Fibroblast of gingiva (primary cell): ENCODE results near the gene APOBEC2.

Experiments used
- DNase-seq: peaks from one replicate; pipeline ENCODE4 v3.0.0-alpha.2; 2011; ENCODE audit warnings: low read depth

The APOBEC2 gene

GRCh38 chr6:41037107-41037900 is 15.7 kb upstream of the APOBEC2 start:
- DNase-seq: no peak

GRCh38 chr6:41038205-41038604 is 14.8 kb upstream of the APOBEC2 start:
- no peak for DNase-seq

GRCh38 chr6:41039060-41039998 is 13.7 kb upstream of the APOBEC2 start, which contains the start of gene UNC5CL:
TSS of gene UNC5CL (minus strand) at chr6:41039221. CDS start at chr6:41035074, 4,147 bp downstream.
- DNase-seq: no peak

- DNase-seq: no peak
Observed at GRCh38 chr6:41040101-41040939, 12.7 kb upstream of the APOBEC2 start.

GRCh38 chr6:41040940-41041536 is 12.0 kb upstream of the APOBEC2 start:
- DNase-seq: no peak

DNA sequence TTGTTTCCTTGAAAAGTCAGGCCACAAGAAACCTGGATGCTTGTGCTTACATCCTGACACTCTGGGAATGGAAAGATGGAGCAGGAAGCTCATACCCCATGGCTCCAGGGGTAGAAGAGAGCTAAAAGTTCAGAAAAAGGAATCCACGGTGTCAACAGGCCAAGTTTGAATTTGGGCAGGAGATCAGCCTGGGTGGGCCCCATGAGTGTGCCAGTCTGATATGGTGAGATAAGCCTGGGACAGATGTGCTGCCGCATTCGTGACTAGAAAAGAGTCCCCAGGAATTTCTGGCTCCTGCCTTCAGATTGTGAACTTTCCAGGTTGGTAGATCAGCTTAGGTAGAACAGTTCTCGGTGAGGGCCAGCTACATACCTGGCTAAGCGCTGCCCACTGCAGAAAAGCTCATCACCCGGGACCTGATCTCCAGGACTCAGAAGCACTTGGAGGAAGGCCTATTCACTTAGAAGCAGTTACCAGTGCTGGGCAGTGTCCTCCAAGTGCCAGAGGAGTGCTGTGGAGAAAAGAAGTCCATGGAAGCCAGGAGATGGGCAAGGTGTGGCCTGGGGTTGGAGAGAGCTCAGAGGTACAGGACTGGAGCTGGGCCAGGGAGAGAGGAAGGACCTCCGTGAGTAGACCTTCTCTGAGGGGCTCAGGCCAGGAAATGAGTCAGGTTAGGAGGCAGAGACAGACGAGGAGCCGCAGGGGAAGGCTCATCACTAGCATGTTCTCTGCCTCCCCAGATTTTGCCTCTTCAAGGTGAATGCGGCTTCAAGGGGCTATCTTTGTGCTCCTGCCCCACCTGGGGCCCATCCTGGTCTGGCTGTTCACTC is 10.6 kb upstream of the APOBEC2 start, which contains the start of gene TSPO2:
TSPO2 (plus strand) TSS at position 242 of the 830 bp plus-strand sequence; CDS start at position 761, 519 bp downstream.
- DNase-seq: no peak

GRCh38 chr6:41043151-41043550 is 9.9 kb upstream of the APOBEC2 start:
- DNase-seq: no peak

DNA sequence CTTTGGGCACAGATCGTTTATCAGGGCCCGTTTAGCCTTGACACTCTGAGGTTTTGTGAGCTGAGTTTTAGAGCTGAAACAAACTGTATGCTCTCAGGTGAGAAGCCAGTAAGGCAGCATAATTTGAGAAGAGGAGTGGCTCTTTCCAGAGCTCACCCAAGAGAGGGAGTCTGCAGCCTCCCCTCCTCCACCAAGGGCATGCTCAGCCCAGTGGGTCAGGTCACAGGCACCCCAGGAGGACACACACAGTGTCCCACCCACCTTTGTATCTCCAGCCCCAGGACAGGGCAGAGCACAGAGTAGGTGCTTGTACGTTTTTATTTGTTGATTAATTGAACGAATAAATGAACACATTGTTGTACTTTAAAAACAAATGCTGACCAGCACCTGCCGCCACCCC is 7.3 kb upstream of the APOBEC2 start:
- DNase-seq: no peak

DNA sequence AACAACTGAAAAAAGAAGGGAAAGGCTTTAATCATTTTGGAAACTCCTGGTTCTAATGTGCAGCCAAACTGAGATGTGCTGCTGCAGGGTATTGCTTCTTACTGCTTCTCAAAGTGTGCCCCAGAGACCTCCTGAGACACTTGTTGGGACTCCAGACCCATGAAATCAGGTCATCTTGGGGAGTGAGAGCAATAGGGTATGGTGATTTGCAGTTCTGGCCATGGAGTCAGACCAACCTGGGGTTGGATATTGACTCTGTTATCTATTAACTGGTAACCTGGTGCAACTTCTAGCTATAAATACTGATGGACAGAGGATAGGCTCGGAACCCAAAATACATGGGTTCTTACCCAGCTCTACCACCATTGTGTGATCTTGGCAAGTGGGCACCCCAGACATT is 6.9 kb upstream of the APOBEC2 start:
- DNase-seq: no peak

GRCh38 chr6:41047306-41047705 is 5.7 kb upstream of the APOBEC2 start:
- no peak for DNase-seq

DNA sequence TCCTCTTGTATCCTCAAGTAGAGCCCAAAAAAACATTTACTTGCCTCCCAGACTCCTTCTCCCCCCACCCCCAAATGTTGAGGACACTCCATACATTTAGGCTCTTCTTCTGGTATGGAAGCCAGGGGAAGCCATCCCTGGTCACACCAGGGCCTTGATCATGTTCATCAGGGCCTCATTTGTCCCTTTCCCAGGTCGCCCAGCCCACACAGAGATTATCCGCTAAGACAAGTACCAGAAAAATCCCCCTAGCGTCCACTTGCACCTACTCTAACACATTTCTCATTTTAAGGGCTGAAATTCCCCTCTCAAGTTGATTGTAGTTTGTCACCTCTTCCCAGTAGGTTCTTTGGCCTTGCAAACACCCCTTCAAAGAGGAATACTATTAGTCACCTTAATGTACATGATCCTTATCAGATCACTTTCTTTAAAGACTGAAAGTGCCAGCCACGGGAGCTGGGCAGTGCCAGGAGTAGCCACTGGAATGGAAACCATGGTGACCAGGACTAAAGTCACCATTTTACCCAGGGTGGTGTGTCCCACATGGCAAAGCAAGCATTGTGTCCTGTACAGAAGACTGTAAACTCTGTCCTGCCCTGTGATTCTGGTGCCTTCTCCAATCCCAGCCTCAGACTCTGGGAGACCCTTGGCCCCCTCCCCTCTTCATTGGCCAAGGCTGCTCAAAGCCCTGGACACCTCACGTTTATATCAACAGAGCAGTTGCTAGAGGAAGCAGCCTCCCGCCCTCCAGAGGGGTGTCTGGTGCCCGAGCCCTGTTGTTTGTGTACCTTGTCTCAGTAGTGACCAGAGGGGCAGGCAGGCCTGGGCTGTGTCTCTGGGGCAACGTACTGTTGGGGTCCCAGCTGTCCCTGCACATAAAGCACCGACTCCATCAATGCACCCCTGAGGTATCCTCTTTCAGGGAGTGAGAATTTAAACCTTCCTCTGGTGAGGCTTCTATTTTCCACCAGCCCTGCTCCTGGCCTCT is 5.0 kb upstream of the APOBEC2 start:
- DNase-seq: no peak

DNA sequence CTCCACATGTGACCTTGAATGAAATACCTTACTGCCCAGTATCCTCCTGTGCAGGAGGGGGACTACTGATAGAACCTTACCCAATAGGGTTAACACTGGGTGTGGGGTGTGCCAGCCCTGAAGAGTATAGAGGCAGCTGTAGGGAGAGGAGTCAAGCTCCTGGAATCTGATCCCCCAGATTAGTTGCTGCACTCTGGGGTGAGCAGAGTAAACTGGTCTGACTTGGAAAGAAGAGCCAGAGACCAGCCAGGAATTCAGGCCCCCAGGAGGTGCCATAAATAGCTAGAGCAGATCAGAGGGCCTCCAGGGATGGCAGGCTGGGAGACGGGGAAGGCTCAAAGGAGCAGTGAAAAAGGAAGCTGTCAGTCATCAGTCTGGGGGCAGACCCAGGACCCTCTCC is 3.5 kb upstream of the APOBEC2 start:
- no peak for DNase-seq

- no peak for DNase-seq
Observed at GRCh38 chr6:41049955-41050354, 3.0 kb upstream of the APOBEC2 start.

- DNase-seq: no peak
Observed at GRCh38 chr6:41050536-41050935, 2.5 kb upstream of the APOBEC2 start.

- no peak for DNase-seq
Observed at GRCh38 chr6:41051873-41052272, 1.1 kb upstream of the APOBEC2 start.

DNA sequence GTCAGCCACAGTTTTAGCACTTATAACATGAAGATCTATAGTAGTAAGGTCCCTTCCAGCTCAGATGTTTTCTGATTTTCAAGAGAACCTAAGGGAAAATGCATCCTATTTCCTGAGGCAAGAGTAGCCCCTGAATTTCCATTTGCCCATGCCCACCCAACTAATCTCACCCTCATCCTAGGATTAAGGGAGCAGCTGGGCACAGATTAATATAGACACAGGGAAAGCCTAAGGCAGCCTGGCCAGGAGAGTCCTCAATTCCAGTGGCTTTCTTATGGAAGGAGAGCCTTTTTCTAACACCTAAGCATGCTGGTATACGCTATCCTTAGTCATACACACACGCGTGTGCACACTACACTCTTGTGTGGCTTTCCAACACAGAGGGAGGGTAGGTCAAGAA is 1.5 kb downstream of the APOBEC2 start:
- no peak for DNase-seq

GRCh38 chr6:41055149-41055548 is 2.1 kb downstream of the APOBEC2 start:
- no peak for DNase-seq

DNA sequence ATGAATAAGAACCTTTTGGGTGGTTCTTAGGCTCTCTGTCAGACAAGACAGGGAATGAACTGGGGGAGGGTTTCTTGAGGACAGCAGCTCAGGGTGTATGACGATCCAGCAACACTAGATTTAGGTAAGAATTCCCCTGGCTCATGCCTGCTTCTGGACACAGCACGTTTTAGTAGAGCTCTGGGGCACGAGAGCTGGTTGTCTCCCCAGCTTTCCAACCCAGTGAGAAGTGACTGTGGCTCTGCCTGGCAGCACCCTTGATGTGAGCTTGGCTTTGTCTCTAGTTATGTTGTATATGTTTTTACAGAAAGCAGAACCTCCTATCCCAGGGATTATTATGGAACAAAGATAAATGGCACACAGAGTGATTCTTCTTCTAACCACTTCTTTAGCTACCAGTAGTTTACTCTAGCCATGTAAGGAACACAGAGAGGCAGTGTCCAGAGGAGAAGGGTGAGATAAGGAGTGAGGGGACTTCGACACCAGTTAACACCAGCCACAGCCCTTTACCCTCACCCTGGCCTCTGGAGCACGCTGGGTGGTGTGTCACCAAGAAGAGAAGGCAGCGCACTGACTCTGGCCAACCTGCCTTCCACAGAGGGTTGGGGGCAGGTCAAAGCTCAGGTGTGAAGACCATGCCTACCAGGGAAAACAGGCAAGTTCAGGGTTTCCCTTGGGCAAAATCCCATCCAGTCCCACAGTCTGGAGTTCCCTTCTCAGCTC is 3.9 kb downstream of the APOBEC2 start:
- no peak for DNase-seq

- no peak for DNase-seq
Observed at GRCh38 chr6:41058783-41059181, 5.8 kb downstream of the APOBEC2 start.
